Adipose tissue (tissue), 3 donors: Measurements from ENCODE around the gene CSH1. TPM values are rescaled to one million over a fixed set of nuclear protein-coding genes. Genes with fewer than 3 reads are reported as not detected.
"Not testable (repeated sequence)": the region's sequence is repeated elsewhere in the genome, so short reads cannot be mapped to it uniquely, and the experiment has no call there.

ENCODE experiments used
- H3K27ac ChIP-seq: one replicate; pipeline ENCODE4 v1.5.1; 2013; ENCODE audit warnings: low read depth, low read length
- WGBS, 3 donors: extraction: QIAGEN DNeasy Blood & Tissue Kit; methylation state at CpG; one replicate each; pipeline ENCODE4 v1.1.7; 2013; 5-methylcytosine and 5-hydroxymethylcytosine counted together
- polyA plus RNA-seq, 3 donors: library from polyadenylated mRNA; stranded (reverse); fragments of 200-250 nt; gene quantifications; one replicate each; pipeline ENCODE4 v1.2.3, GENCODE V29; 2013
- donor health status: healthy with polysubstance abuse.
- donor health status: Bipolar disorder and iron deficiency.
- donor health status: healthy.

The CSH1 gene
- polyA plus RNA-seq, 3 donors: not detected

- WGBS, 3 donors: 35 to 67% (median 39%) methylated on average over 14 to 16 of the region's 16 CpGs
- no peak overlapping the region for H3K27ac ChIP-seq
Observed at GRCh38 chr17:63930951-63931575, 34.7 kb upstream of the CSH1 start.

GRCh38 chr17:63929860-63930766, 33.7 kb upstream of the CSH1 start:
- WGBS, 3 donors: 82 to 84% (median 83%) methylated on average over 24 of the region's 24 CpGs
- H3K27ac ChIP-seq: no peak overlapping the region

GRCh38 chr17:63928966-63929695, 32.8 kb upstream of the CSH1 start:
- H3K27ac ChIP-seq: no peak overlapping the region
- WGBS, 3 donors: 89 to 93% (median 92%) methylated on average over 10 of the region's 10 CpGs

- no peak overlapping the region for H3K27ac ChIP-seq
- 84 to 87% (median 87%) methylated on average over 10 of the region's 10 CpGs for WGBS, 3 donors
Observed at GRCh38 chr17:63928172-63928666, 31.8 kb upstream of the CSH1 start.

- no peak overlapping the region for H3K27ac ChIP-seq
- 71 to 76% (median 72%) methylated on average over 8 of the region's 8 CpGs for WGBS, 3 donors
Observed at GRCh38 chr17:63927464-63928171, 31.2 kb upstream of the CSH1 start.

- WGBS, 3 donors: 89 to 98% (median 95%) methylated on average over 2 of the region's 2 CpGs
- no peak overlapping the region for H3K27ac ChIP-seq
Observed at GRCh38 chr17:63926164-63926563, 29.8 kb upstream of the CSH1 start.

- 68 to 80% (median 73%) methylated on average over 5 of the region's 5 CpGs for WGBS, 3 donors
- H3K27ac ChIP-seq: no peak overlapping the region
Observed at GRCh38 chr17:63925615-63926014, 29.2 kb upstream of the CSH1 start.

GRCh38 chr17:63922402-63922801, 26.0 kb upstream of the CSH1 start:
- WGBS, 3 donors: 66 to 75% (median 74%) methylated on average over 9 of the region's 9 CpGs
- not testable (repeated sequence) for H3K27ac ChIP-seq

GRCh38 chr17:63920779-63921178, 24.4 kb upstream of the CSH1 start:
- 79 to 94% (median 91%) methylated on average over 5 of the region's 5 CpGs for WGBS, 3 donors
- not testable (repeated sequence) for H3K27ac ChIP-seq

- 80 to 85% (median 81%) methylated on average over 6 of the region's 6 CpGs for WGBS, 3 donors
- not testable (repeated sequence) for H3K27ac ChIP-seq
Observed at GRCh38 chr17:63920050-63920449, 23.7 kb upstream of the CSH1 start.

- WGBS, 3 donors: 37 to 41% (median 41%) methylated on average over 8 of the region's 8 CpGs
Observed at GRCh38 chr17:63919311-63919723, 22.9 kb upstream of the CSH1 start.

GRCh38 chr17:63918789-63919305, 22.5 kb upstream of the CSH1 start, which contains the start of gene GH1:
GH1 (minus strand) TSS chr17:63918839; CDS start chr17:63918776, 63 bp downstream.
- WGBS, 3 donors: 45 to 55% (median 54%) methylated on average over 10 of the region's 10 CpGs

More at GRCh38 chr17:63919311-63919723, 22.9 kb upstream of the CSH1 start:
- no peak overlapping the region for H3K27ac ChIP-seq

GRCh38 chr17:63918305-63918704, 21.9 kb upstream of the CSH1 start:
- WGBS, 3 donors: 52 to 71% (median 71%) methylated on average over 10 of the region's 10 CpGs
- H3K27ac ChIP-seq: no peak overlapping the region

More at GRCh38 chr17:63918789-63919305, 22.5 kb upstream of the CSH1 start, which contains the start of gene GH1:
- not testable (repeated sequence) for H3K27ac ChIP-seq

- H3K27ac ChIP-seq: no peak overlapping the region
Observed at GRCh38 chr17:63917646-63918045, 21.3 kb upstream of the CSH1 start.

GRCh38 chr17:63917206-63917605, 20.8 kb upstream of the CSH1 start:
- WGBS, 3 donors: 84 to 91% (median 90%) methylated on average over 11 of the region's 11 CpGs
- H3K27ac ChIP-seq: not testable (repeated sequence)

More at GRCh38 chr17:63917646-63918045, 21.3 kb upstream of the CSH1 start:
- 75 to 84% (median 79%) methylated on average over 13 of the region's 13 CpGs for WGBS, 3 donors

- WGBS, 3 donors: 83 to 87% (median 84%) methylated on average over 12 of the region's 12 CpGs
- H3K27ac ChIP-seq: no peak overlapping the region
Observed at GRCh38 chr17:63916566-63917185, 20.3 kb upstream of the CSH1 start.

GRCh38 chr17:63915753-63916152, 19.4 kb upstream of the CSH1 start:
- H3K27ac ChIP-seq: not testable (repeated sequence)
- 76 to 79% (median 77%) methylated on average over 10 of the region's 10 CpGs for WGBS, 3 donors
